Suprapubic skin (tissue), 4 donors: ENCODE results near the gene ZMYND15. TPM values are rescaled to one million over a fixed set of nuclear protein-coding genes. Genes with fewer than 3 reads are reported as not detected.

Source experiments
- DNase-seq, 2 donors: peaks; one replicate each; pipeline ENCODE4 v3.0.0-alpha.2; 2019; ENCODE audit warnings: low spot score in 2 of 2
- H3K27ac ChIP-seq: fragments of 200-600 bp; sonication (generic); one replicate; pipeline ENCODE4 v1.5.1; 2019
- H3K27me3 ChIP-seq: fragments of 200-600 bp; sonication (generic); one replicate; pipeline ENCODE4 v1.5.1; 2019
- H3K36me3 ChIP-seq: fragments of 200-600 bp; sonication (generic); one replicate; pipeline ENCODE4 v1.5.1; 2019
- H3K4me1 ChIP-seq: fragments of 200-600 bp; sonication (generic); one replicate; pipeline ENCODE4 v1.5.1; 2019
- H3K4me3 ChIP-seq: fragments of 200-600 bp; sonication (generic); one replicate; pipeline ENCODE4 v1.5.1; 2019; ENCODE audit warnings: mild to moderate bottlenecking
- H3K9me3 ChIP-seq: fragments of 200-600 bp; sonication (generic); one replicate; pipeline ENCODE4 v1.5.1; 2019
- EP300 ChIP-seq: sonication (generic); formaldehyde crosslinking; IDR thresholded peaks from one replicate; pipeline ENCODE4 v1.6.1; 2017; ENCODE audit warnings: antibody characterized with exemption
- POLR2A ChIP-seq, 2 donors: fragments of 450-650 bp; IDR thresholded peaks; one replicate each; pipeline ENCODE4 v1.6.1; 2017; ENCODE audit warnings: antibody characterized with exemption in 2 of 2, mild to moderate bottlenecking in 2 of 2, moderate library complexity in 2 of 2
- POLR2AphosphoS5 ChIP-seq, 3 donors: sonication (generic); formaldehyde crosslinking; IDR thresholded peaks; one replicate each; pipeline ENCODE4 v1.6.1; 2017; ENCODE audit warnings: antibody characterized with exemption in 3 of 3
- WGBS: methylation state at CpG from one replicate; pipeline ENCODE4 v1.1.5; 2018; 5-methylcytosine and 5-hydroxymethylcytosine counted together
- total RNA-seq, 4 donors: library from RNA; depleted of rRNA; stranded (reverse); fragments of >200 nt; gene quantifications; one replicate each; pipeline ENCODE4 v1.1.0, GENCODE V29; 2016
- TF ChIP-seq, protein P1 (sequence below), 2 donors: fragments of 200-600 bp in 1 of 2; fragments of 450-650 bp in 1 of 2; sonication (generic) in 1 of 2; IDR thresholded peaks; one replicate each; pipeline ENCODE4 v1.5.1; 2016 to 2019; ENCODE audit warnings: antibody characterized with exemption in 2 of 2, mild to moderate bottlenecking in 1 of 2, moderate library complexity in 1 of 2

The ZMYND15 gene
- total RNA-seq, 4 donors from 2014 or later, result 0.40 to 2.8 (median 1.3) TPM

DNA sequence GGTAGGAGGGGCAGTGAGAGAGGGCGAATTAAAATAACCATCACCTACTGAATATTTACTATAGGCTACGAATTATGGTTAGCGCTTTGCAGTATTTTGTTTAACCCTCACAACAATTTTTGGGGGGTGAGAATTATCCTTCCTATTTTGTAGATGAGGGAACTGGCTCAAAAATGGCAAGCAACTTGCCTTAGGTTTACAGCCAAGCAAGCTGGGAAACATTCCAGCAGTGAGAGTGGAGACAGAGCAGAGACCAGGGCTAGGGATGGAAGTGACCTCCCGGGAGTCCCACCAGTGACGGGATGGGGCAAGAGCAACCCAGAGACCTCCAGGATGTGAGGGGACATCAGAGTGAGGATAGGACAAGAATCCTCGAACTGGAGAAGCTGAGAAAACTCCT is 46.9 kb downstream of the ZMYND15 start:
- H3K9me3 ChIP-seq, result no peaks in the 10 kb centered on the region
- TF ChIP-seq EP300 (no peak), POLR2AphosphoS5 (IDR thresholded peaks at IDR 0.05) (no peak), POLR2A (IDR thresholded peaks at IDR 0.05) (no peak)
- TF ChIP-seq, protein P1, sequence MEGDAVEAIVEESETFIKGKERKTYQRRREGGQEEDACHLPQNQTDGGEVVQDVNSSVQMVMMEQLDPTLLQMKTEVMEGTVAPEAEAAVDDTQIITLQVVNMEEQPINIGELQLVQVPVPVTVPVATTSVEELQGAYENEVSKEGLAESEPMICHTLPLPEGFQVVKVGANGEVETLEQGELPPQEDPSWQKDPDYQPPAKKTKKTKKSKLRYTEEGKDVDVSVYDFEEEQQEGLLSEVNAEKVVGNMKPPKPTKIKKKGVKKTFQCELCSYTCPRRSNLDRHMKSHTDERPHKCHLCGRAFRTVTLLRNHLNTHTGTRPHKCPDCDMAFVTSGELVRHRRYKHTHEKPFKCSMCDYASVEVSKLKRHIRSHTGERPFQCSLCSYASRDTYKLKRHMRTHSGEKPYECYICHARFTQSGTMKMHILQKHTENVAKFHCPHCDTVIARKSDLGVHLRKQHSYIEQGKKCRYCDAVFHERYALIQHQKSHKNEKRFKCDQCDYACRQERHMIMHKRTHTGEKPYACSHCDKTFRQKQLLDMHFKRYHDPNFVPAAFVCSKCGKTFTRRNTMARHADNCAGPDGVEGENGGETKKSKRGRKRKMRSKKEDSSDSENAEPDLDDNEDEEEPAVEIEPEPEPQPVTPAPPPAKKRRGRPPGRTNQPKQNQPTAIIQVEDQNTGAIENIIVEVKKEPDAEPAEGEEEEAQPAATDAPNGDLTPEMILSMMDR (IDR thresholded peaks at IDR 0.05), result no peak
- H3K4me3 ChIP-seq, result peak overlapping the region; percentile 32
- peaks cover 38% of the 10 kb centered on the region for H3K4me1 ChIP-seq
- no peak for DNase-seq
- H3K27me3 ChIP-seq, result peaks cover 27% of the 10 kb centered on the region
- no peak overlapping the region for H3K27ac ChIP-seq
- WGBS, result 28% methylated on average over 6 of the region's 6 CpGs
- H3K36me3 ChIP-seq, result no peaks in the 10 kb centered on the region

DNA sequence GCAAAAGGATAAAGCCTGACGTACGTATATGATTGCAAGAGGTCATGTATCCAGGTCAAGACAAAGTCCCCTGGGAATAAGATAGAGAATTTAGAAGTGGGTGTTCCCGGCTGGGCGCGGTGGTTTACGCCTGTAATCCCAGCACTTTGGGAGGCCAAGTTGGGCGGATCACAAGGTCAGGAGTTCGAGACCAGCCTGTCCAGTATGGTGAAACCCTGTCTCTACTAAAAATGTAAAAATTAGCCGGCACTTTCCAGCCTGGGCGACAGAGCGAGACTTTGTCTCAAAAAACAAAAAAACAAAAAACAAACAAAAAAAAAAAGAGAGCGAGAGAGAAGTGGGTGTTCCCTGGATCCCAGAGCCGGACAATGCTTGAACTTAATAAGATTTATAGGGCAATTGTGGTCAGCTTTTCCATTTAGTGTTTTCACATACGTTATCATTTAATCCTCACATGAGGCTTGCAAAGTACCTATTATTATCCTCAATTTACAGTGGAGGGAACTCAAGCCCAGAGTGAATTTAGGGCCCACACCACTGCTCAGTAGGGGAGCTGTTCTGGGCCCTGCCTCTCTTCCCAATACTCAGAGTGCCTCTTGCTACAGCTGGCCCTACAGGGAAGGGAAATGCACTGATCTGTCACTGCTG is 48.6 kb downstream of the ZMYND15 start:
- peaks cover 15% of the 10 kb centered on the region for H3K27me3 ChIP-seq
- no peak for DNase-seq
- 73% methylated on average over 14 of the region's 14 CpGs for WGBS
- H3K36me3 ChIP-seq, result no peaks in the 10 kb centered on the region
- no peak overlapping the region for H3K27ac ChIP-seq
- H3K4me3 ChIP-seq, result peak overlapping the region; percentile 91
- H3K9me3 ChIP-seq, result no peaks in the 10 kb centered on the region
- no peak for TF ChIP-seq POLR2A (IDR thresholded peaks at IDR 0.05)
- no peak for TF ChIP-seq POLR2AphosphoS5 (IDR thresholded peaks at IDR 0.05)
- no peak for TF ChIP-seq EP300
- TF ChIP-seq, protein P1 (IDR thresholded peaks at IDR 0.05), result no peak
- peaks cover 38% of the 10 kb centered on the region for H3K4me1 ChIP-seq

GRCh38 chr17:4788807-4789700 is 49.4 kb downstream of the ZMYND15 start, which contains the start of gene GLTPD2:
Gene GLTPD2, plus strand, starts transcription at chr17:4788964. Its CDS starts 48 bp downstream, at chr17:4789012.
- TF ChIP-seq POLR2AphosphoS5 (IDR thresholded peaks at IDR 0.05) (no peak), EP300 (no peak), POLR2A (IDR thresholded peaks at IDR 0.05) (no peak)
- TF ChIP-seq, protein P1 (IDR thresholded peaks at IDR 0.05), result no peak
- no peaks in the 10 kb centered on the region for H3K36me3 ChIP-seq
- peak in 1 of 2 donors; percentile 70 for DNase-seq
- H3K9me3 ChIP-seq, result no peaks in the 10 kb centered on the region
- peaks cover 38% of the 10 kb centered on the region for H3K4me1 ChIP-seq
- 36% methylated on average over 31 of the region's 62 CpGs for WGBS
- peak within 1 kb of the TSS; percentile 91 for H3K4me3 ChIP-seq
- peaks cover 14% of the 10 kb centered on the region for H3K27me3 ChIP-seq
- peak within 1 kb of the TSS; percentile 99 for H3K27ac ChIP-seq

GRCh38 chr17:4789701-4789950 is 50.0 kb downstream of the ZMYND15 start:
- Histone ChIP-seq H3K4me1 (peaks cover 38% of the 10 kb centered on the region), H3K27ac (peak overlapping the region; percentile 99), H3K9me3 (no peaks in the 10 kb centered on the region), H3K36me3 (no peaks in the 10 kb centered on the region), H3K27me3 (peaks cover 10% of the 10 kb centered on the region), H3K4me3 (peak overlapping the region; percentile 91)
- 0% methylated on average over 8 of the region's 25 CpGs for WGBS
- no peak for DNase-seq
- TF ChIP-seq EP300 (no peak), POLR2AphosphoS5 (IDR thresholded peaks at IDR 0.05) (no peak), POLR2A (IDR thresholded peaks at IDR 0.05) (no peak)
- TF ChIP-seq, protein P1 (IDR thresholded peaks at IDR 0.05), result no peak
